NCI-H1694 (cell line): ENCODE results near the gene TNFAIP8.

ENCODE experiments used
- DNase-seq: peaks from one replicate; lab custom pipeline; 2025; lab: John Stamatoyannopoulos, UW

TNFAIP8 gene

DNA sequence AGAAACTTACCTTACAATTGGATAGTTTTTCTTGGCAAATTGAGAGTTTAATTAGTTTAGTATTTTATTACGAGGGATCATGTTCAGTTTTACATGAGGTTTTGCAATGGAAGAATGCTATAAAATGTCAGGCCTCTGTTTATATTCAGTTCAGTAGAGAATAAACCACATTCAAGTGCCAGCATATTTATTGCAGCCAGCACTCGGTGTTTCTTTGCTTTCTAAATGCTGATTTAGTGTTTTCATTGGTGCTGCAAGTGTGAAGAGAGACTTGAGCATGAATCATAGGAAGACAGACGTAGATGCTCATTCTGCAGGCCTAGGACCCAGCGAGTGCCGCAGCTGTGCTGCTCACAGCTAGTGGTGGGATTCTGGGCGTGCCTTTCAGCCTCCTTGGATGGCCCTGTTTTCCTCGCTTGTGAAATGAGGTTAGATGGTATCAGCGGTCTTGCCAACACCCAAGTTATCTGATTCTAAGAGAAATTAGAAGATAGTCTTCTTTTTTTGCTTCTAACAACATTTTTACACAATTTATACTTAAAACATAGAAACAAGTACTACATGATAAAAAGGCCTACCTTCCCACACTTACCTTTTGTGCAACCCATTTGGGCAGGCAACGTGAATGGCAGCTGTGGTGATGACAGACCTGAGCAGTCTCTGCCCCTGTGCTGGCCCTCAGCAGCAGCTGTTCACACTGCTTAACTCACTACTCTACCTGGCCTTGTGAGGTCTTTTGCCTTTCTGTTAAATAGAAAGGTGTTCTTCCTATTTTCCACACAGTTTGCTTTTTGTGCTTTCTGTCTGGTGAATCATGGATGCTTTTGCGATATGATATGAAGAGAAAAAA lies 26.8 kb upstream of the TNFAIP8 start:
- DNase-seq = no peak

DNA sequence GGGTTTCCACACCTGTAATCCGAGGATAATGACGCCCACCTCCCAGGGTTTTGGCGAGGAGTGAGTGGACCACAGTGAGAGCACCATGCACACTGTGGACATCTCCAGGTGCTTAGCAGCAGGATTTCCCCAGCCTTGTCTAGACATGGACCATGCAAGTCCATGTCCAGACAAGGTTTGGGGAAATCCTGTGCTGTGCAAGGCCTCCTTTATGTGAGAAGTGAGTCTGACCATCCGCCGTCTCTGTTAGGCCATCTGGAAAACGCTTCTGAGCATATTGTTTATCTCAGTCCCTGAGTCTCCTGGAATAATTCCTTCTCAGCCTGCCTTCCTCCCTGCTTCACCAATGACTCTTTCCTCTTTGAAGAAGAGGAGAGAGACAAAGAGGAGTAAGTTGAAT lies 26.2 kb upstream of the TNFAIP8 start:
- DNase-seq = no peak

DNA sequence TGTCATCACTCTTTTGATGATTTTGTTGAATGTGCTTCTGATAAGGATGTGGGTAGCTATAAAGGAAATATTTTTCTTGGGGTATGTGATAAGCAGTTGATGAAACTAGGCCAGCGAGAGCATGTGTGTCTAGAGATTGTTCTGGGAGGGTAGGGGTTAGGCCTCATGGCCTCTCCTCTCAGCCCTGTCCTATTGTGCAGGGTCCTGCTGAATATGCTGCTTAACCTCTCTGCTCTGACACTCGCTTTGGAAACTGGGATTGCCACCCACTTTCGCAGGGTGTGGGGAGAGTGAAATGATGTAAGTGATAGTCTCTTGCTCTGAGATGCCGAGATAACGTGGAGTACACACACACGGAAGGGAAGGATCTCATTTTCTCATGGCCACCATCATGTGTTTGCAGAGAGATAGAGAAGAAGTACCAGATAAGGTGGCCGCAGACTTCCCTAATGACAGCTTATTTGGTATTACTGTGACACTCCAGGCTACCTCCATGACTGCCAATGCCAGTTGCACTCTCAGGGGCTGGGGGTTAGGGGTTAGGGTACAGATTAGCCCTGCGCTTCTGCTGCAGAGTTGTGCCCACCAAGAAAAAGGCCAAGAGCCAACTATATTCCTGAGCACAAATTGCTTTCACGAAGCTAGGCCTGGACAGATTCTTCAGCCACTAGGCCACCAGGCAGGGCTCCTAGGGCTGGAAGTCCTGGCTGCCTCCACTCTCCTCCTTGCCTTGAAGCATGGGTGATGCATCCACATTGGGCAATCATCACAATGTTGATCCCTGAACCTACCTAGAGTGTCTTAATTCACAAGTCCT lies 25.2 kb upstream of the TNFAIP8 start:
- DNase-seq = no peak

DNA sequence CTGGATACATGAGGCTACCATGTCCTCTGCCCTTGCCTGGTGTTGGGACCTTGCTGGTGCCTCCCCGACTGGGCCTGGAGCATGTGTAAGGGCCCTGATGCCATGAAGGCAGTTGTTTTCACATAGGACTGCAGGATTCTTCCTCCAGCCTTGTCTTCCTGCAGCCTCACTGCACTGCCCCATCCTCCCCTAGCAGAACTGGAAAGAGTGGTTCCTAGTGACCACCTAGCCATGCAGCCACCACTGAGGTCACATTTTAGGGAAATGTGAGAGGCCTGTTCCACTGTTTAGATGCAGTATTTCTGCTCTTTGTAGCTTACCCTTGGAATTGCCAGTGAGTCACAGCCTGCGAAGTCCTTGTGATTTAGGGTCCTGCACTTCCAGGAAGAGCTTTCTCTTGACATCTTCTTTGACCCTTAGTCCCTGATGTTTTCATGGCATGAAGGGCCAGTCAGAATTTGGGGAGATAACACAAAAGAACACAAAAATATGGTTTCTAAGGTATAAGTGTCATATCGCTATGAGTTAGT lies 24.2 kb upstream of the TNFAIP8 start:
- no peak for DNase-seq

DNA sequence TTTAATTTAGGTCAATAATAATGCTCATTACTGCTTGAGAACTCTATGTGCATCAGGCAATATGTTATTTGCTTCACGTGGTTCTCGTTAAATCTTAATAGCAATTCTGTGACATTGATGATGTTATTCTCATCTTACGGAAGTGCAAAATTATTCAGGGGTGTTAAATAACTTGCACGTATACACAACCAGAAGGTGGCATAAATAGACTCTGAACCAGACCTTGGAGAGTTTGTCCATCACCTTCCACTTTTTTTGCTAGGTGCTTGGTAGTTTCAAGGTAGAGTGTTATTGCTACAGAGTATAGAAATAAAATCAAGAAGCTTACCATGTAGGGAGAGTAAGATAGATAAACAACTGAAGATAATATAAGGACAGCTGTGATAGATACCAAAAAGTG lies 23.6 kb upstream of the TNFAIP8 start:
- no peak for DNase-seq

DNA sequence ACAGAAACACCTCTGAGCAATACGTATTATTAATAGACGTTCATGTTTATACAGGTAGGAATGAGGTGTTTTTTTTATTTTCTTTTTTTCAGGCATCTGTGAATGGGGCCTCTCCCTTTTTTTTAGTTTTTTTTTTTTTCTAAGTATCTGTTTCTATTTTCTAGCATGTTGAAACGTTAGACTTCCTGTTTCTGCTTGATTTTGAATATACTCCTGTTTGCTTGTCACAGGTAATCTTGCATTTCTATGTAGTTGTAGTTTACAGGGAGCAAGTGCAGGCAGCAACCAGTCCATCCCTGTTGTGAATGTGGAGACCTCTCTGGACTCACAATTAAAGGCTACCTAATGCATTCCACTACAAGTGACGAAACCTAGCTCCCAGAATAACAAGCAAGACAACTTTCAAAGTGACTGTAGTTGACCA lies 22.8 kb upstream of the TNFAIP8 start:
- no peak for DNase-seq

DNA sequence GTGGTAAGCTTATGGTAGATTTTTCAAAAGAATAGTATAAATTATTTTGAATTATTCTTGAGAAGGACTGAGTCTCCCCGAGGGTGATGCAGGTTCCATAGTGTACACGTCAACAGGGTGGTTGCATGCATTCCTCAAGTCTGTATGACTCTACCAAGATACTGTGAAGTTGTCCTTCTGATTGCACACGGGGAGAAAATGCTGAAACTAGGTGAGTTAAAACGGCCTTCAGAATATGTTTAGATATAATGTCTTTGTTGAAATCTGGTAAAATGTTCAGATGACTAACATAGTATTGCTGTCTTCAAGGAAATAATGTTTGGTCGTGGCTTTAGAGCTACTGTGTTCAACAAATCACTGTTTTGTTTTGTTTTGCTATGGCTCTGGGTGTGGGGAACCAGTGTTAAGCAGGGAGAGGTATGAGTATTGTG lies 22.4 kb upstream of the TNFAIP8 start:
- DNase-seq = no peak

DNA sequence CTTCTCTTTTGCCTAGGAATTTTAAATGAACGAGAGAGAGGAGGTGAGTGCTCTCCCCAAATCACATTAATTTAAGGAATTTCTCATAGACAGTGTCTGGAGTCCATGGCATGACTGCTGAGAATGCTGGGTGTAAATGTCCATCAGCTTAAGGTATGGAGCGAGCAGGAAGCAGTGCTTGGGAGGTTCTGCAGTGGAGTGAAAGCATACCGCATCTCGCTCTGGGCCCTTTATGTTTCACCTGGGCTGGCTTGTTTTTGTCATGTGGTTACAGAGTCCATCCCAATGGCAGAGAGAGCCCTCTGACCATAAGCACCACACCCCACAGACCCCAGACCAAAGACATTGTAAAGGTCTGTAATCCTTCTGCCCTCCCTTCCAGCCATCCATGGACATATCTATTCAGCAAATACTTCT lies 20.6 kb upstream of the TNFAIP8 start:
- DNase-seq = no peak

DNA sequence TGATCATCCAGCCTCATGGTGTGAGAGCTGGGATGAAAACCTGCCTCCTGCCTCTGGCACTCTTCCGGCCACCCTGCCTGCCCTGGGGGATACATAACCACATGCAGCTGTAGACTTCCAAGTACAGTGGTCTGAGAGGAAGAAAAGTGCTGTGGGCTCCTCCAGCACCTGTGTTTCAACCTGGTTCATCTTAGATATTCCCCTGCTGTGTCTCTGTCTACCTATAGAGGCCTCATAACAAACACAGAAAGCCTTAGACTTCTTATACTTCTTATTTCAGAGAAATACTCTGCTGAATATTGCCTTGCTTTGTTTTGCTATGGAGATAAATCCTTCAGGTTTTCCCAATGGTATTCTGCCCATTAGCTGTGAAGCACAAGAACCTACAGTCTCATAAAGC lies 19.6 kb upstream of the TNFAIP8 start:
- no peak for DNase-seq

DNA sequence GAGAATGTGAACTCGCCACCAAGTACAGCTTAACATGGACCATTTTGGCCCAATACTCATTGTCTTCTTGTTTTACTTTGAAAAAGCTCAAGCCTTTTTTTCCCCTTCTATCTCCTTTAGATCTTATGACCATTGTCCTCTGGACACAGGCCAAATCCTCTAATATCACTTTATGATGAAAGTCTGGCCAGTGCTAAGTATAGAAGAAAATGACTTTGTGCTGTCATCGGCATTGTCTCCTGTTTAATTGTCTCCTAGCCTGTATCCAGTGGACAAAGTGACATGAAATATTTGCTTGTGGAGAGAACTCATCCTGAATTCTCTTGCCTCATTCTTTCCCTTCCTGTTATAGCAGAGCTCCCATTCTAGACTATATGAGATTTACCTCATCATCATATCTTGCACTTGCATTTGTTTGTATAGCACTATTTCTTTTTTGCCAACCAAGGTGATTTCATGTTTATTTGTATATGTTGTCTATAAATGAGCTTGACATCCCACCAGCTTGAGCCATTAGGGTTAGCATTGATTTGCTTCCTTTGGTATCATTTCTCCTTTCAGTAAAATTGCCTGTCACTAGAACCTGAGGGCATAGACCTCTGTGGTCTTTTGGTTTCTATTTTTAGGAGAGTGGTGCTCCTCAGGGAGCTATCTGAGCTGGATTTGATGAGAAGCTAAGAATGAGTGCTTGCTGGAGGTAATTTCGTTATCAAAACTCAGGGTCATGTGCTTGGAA lies 18.8 kb upstream of the TNFAIP8 start:
- DNase-seq = no peak

DNA sequence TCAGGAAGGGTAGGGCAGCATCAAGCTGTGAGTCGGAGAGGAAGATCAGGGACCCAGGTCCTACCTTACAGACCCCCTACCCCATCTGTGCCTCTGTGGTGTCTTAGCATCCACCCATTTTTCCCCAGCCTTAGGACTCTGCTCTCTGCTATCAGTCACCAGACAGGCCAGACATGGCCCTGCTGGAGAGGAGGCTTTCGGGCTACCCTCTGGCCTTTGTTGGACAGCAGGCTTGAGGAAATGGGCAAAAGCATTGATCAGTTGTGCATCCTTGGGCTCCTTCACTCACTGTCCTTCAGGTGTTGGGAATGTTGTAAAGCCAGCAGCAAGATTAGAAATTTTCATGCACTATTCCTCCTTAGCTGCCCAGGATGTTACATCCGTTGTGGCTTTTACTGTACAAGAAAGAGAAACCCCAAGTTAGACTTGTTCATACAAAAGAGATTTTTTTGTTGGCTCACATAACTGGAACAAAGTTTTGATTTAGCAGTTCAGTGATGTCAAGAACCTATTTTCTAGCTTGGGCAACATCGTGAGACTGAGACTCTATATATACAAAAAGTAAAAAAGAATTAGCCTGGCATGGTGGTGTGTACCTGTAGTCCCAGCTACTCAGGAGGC lies 17.4 kb upstream of the TNFAIP8 start:
- no peak for DNase-seq

DNA sequence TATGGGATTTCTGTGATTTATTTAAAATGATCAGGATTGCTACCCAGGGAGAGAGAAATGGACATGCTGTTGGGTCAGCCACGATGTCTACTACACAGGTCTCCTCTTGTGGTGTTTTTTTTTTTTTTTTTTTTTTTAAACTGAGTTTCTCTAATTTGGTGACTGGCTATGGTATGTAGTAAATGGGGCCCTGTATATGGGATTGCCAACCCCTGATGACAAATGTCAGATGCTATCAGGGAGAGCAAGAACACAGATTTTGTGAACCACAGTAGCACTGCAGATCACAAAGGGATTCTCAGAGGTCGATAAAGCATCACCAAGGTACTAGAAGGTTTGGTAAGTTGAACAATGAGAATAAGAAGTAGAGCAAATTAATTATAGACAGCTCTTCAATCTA lies 16.5 kb upstream of the TNFAIP8 start:
- DNase-seq = no peak

DNA sequence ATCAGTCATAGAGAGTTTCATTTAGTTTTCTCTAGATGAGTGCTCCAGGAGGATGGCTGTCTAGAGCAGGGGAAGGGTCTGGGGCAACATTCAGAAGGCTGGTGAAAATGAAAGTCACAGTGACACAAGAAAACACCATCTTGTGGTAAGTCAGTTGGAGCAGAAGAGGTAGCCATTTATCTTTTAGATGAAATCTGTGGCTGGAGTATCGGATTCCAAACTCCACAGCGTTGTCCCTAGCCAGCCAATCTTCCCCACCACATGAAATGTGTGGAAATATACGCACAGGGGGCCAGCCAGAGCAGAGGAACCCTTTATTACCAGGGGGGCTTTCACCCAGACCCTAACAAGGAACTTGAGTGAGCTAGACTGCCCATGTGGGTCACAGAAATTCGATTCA lies 15.9 kb upstream of the TNFAIP8 start:
- DNase-seq = no peak

DNA sequence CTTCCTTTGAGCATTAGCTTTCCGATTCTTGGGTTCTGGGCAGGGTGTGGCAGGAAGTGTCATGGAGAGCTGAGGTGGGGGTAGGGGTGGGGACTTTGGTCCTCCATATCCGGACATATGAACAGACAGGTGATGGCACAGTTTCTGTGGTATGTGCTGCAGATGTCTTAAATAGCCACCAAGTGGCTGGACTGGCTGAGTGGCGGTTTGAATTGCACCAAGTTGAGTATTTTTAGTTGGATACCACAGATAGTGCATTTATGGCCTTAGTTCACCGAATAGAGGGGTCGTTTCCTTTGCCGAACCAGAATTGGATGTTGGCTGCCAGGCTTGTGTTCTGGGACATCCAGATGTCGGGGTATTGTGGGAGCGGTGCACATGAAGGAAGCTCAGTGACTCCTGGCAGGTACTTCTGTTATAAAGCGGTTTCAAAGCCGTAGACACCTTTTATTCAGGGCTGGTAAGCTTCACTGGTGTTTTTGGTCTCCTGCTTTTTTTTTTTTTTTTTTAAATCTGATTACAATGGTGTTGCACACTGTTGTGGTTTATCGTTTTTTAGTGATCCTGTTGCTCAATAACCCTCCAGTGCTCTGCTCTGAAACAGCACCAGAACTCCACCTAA lies 15.1 kb upstream of the TNFAIP8 start:
- no peak for DNase-seq

DNA sequence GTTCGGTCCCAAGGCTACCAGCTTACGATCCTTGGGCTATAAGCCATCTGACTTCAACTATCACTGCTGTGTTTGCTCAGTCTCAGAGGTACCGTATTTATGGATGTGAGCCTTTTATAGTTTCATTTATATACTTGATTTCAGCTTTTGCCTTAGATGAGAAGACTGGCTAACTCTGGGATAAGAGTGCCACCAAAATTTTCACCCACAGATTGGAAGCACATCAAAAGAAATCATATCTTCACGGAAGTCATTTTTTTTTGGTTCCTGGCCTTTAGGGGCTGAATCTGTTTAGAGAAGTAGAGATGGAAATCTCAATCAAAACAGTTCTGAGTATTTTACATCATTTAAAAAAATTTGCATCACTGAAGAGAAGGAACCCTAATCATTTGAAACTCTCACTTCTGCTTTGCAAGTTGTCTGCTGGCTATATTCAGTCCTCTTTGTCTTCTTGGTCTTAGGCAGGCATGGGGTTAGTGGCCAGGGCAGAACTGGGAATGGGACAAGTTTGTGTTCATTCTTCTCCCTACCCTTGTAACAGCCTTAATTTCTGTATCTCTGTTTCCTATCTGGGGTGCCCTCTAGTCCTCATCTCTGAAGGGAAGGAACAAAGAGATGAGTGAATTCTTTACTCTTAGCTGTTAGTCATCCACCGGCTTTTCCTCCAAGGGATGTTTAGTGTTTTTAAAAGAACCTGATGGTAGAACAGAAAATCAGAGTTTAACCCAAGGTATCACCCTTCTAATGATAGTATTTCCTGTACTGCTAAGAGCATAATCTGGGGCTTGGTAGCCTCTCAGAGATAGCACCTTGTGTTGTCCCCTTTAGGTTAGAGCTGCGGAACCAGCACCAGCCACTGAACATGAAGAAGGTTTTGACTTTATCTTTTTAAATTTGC lies 14.1 kb upstream of the TNFAIP8 start:
- DNase-seq = no peak

DNA sequence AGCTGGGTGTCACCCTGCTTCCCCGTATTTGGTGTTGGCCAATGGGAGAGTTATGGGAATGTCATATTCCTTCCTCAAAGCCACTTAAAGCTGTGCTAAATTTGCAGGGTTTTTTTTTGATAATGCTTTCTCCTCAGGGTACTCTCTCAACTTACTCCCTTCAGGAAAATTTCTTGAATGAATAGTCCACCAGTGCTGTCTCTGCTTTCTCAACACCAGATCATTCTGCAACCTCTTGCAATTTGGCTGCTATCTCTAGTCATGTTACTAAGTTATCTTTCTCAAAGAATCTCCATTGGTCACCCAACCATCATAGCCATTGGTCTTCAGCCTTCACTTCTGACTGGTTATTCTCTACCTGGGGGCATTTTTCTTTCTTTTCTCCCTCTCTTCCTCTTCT lies 13.4 kb upstream of the TNFAIP8 start:
- DNase-seq = no peak

DNA sequence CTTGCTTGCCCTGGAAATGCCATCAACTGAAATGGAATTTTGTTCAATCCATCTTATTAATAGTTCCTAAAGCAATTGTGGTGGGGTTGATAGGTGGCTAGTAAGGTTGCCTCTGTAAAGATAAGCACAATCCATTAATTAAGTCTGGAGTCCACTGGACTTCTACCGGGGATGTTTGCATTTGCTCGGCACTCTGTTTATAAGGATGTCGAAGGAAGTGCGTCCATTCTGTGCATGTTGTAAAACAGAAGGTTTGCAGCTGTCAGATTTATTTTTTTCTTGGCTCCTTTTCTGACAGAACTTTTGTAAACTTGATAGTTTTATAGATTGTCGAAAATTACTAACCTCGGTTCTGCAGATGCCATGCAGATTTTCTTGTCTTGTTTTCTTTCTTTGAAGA lies 12.8 kb upstream of the TNFAIP8 start:
- DNase-seq = no peak

DNA sequence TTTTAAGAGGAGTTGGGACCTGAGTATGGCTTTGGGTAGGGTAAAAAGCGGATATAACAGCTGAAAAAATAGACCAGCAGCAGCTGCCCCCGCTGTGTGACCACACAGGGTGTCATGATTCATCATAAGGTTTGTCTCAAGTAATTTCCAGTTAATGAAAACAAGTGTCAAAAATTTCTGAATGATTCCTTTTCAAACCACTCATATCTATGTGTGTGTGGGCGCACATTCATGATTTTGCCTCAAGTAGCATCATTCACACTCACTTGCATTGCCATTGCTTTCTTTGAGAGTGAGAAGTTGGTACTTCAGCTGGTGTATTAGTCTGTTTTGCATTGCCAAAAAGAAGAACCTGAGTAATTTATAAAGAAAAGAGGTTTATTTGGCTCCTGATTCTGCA lies 12.1 kb upstream of the TNFAIP8 start:
- DNase-seq = no peak

DNA sequence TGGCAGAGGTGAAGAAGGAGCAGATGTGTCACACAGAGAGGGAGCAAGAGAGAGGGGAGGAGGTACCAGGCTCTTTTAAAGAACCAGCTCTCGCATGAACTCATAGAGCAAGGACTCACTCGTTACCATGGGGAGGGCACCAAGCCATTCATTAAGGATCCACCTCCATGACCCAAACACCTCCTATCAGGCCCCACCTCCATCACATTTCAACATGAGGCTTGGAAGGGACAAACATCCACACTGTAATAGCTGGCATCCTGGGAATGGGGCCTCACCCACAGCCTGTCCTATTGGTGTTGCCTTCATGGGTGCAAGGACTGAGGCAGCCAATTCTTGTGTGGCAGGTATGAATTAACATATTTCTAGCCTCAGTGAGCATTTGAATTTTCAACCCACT lies 11.6 kb upstream of the TNFAIP8 start:
- DNase-seq = no peak

DNA sequence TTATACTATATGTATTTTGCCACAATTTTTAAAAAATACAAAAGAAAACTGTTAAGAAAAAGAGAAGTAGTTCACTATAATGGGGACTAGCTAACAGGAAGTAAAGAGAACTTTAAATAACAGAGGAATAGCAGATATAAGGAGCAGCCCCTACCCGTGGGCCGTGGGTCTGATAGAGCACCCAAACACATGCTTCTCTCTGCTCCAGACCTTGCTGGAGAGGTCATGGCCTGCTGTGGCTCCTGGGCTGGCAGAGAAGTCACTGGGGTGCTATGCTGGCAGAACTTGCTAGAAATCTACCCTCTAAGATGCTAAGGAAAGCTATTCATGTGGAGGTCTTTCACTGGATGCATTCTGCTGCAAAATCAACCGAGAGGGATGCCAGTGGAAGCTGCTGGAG lies 10.0 kb upstream of the TNFAIP8 start:
- DNase-seq = no peak
